Central memory CD4-positive, alpha-beta T cell (primary cell): ENCODE measurements around the gene MARVELD1.
A peak's percentile ranks its signal among the peaks of the same experiment; 100 is the strongest.

Source experiments
- DNase-seq: peaks from one replicate; pipeline ENCODE4 v3.0.0; 2022

MARVELD1 gene

GRCh38 chr10:97723001-97723400, 9.5 kb downstream of the MARVELD1 start:
- no peak for DNase-seq

- DNase-seq = no peak
These were observed 10.9 kb downstream of the MARVELD1 start for GRCh38 chr10:97724341-97724941.

DNA sequence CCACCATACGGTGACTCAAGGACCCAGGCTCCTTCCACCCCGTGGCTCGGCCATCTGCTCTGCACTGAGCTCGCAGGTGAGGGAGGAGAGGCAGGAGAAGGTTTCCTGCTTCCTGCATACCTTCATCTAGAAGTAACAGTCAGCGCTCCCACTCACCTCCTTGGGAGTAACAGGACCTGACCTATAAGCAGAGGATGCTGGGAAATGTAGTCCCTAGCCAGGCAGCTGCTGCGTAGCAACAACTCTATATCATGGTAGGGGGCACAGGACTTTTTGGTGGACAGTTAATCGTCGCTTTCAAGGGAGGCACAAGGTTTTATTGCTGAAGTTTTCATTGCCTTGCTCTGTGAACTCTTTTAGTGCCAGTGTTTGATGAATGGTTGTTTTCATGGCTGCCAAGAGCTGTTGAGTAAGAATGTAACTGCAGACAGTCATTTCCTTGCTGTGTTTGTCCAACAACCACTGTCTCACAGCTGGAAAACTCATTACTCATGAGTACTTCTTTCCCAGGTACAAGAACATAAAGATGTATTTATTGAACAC, 13.2 kb downstream of the MARVELD1 start:
- no peak for DNase-seq

DNA sequence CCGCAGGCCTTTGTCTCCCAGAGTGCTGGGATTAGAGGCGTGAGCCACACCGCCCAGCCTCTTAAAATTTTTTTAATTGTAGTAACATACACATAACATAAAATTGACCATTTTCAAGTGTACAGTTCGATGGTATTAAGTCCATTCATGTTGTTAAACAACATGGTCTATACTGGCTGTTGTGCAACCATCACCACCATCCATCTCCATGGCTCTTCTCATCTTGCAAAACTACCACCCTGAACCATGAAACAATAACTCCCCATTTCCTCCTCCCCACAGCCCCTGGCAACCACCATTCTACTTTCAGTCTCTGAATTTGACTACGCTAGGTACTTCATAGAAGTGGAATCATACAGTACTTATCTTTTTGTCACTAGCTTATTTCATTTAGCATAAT, 15.5 kb downstream of the MARVELD1 start:
- no peak for DNase-seq

- peak; percentile 55 for DNase-seq
These were observed 18.0 kb downstream of the MARVELD1 start for GRCh38 chr10:97731346-97732051.

GRCh38 chr10:97732052-97732359, 18.5 kb downstream of the MARVELD1 start:
- no peak for DNase-seq

DNA sequence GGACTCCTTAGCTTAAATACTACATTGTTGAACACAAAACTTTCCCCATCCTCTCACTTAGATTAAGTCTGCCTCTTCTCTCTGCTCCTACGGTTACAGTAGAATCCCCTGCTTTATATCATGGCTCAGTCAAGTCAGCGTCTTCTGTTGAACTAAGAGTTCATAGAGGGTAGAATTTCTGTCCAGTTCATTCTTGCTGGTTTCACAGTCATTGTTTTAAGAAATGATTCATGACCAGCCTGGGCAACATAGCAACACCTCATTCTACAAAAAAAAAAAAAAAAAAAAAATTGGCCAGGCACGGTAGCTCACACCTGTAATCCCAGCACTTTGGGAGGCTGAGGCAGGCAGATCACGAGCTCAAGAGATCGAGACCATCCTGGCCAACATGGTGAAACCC, 19.7 kb downstream of the MARVELD1 start:
- DNase-seq = no peak

- no peak for DNase-seq
These were observed 20.5 kb downstream of the MARVELD1 start for GRCh38 chr10:97734021-97734420.

- no peak for DNase-seq
These were observed 22.9 kb downstream of the MARVELD1 start for GRCh38 chr10:97736403-97736901.

DNA sequence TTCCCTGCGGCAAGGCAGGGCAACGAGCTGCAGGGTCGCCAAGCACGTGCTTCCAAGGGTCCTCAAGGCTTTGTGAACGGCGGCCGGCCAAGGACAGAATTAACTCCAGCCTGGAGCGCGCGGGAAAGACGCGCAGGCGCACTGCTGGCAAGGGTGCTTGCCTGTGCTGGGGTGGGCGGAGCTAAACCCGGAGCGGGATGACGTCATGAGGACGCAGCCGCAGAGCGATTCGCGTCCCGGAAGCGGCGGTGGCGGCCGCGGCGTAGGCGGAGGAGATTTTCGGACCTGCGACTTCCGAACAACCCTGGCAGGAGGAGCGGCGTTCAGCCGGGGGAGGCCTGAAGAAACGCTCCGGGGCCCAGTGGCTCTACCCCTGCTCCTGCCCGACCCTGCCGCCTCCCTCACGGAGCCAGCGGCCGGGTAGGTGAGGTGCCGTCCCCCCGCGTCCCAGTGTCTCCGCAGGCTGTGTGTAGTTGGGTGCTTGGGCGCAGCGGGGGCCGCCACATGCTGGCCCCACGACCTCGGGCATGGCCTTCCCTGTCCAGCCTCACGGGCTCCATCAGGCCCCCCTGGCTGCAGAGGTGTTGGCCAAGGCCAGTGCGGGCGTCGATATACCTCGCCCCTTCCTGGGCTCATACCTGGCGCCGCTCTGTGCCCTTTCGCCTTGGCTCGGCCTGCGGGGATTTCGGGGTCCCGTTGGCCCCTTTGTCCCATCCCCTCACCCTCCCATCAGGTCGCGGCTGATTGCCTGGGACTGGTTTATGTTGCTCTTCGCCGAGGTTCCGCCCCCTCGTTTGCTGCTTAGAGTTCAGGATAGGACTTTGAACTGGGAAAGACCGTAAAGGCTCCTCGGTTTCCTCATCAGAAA, 23.6 kb downstream of the MARVELD1 start, which contains the start of gene ZFYVE27:
TSS of gene ZFYVE27 (plus strand) at position 227 of the 868 bp plus-strand sequence. CDS start 1,350 bp downstream, outside the sequence.
- DNase-seq = peak; percentile 92

GRCh38 chr10:97737770-97738265, 24.3 kb downstream of the MARVELD1 start:
- no peak for DNase-seq

DNA sequence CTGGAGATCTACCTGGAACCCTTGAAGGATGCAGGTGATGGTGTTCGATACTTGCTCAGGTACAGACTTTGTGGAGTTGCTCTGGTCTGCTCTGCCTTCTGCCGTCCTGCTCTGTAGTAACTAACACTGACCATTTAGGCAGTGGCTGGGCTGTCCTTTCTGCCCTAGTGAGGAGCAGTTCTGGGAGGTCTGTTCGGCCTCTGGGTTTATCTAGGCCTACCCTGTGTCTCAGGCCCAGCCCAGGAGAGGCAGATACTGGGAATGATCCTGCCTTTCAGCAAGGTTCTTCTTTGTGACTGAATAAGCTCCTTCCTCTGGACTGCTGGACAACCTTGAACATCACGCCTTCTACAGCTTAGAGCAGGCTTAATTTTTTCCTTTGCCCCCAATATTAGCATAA, 25.1 kb downstream of the MARVELD1 start:
- DNase-seq = no peak

- DNase-seq = no peak
These were observed 27.1 kb downstream of the MARVELD1 start for GRCh38 chr10:97740613-97741012.

DNA sequence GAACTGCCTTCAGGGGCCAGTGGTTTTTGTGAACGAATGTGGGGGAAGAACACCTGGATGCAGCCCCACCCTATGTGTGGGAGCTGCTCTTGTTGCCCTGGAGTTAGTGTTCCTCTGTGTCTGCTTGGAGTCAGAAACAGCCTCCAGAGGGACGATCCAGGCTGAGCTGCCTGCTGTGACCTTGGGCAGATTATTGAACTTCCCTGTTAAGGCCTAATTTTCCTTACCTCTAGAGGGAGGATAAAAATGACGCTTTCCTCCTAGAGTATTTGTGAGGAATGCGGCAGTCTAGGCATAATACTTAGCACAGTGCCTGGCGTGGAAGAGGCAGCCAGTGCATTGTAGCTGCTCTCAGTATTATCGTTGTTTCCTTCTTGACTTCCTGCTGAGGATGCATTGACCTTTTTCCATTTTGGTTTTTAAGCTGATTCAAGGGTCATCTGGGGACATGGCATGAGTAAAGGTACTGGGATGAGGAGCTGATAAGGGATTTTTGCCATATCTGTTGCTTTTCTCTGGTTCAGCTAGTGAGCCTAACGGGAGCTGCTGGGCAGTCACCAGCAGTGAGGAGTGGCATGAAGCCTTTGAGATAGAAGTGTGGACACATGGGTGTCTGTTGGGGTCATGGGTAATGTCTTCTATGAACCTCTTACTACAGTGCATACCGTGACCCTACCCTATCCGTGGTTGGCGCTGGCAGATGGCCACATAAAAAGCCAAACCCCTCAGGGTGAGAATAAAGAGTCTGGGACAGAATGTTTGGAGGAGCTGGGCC, 29.8 kb downstream of the MARVELD1 start:
- no peak for DNase-seq

DNA sequence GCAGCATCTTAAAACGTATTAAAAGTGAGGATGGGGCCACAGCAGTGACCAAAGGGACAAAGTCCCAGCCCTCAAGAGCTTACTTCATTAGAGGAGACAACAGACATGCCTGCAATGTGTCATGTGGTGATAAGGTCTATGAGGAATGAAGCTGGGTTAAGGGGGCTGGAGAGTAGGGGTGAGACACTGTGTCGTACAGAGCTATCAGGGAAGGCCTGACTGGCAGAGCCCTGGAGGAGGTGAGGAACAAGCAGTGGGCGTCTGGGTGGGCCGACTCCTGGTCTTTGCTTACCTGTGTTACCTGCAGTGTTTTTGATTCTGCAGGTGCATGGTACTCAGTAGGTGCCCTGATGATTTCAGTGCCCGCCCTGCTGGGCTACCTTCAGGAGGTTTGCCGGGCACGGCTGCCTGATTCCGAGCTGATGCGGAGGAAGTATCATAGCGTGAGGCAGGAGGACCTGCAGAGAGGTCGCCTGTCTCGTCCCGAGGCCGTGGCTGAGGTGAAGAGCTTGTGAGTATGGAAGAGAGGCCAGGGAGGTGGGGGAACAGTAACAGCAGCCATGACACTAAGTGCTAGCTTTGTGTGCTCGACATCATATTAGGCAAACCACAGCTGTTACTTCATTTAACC, 31.0 kb downstream of the MARVELD1 start:
- DNase-seq = no peak

- DNase-seq = no peak
These were observed 34.0 kb downstream of the MARVELD1 start for GRCh38 chr10:97747573-97747972.

DNA sequence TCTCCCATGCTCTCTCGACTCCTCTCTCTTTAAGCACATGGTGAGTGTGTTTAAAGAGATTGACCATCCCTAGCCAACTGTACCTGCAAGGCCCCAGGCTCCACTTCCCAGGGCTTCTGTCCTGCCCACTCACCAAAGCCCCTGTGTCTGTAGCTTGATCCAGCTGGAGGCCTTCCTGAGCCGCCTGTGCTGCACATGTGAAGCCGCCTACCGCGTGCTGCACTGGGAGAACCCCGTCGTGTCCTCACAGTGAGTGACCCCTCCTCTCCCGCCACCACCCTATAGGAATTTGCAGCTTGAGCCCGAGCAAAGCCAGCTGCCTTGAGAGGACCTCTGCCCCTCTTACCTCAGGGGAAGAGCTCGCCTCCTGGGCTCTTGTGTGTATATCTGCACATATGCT, 34.6 kb downstream of the MARVELD1 start:
- no peak for DNase-seq

- no peak for DNase-seq
These were observed 39.4 kb downstream of the MARVELD1 start for GRCh38 chr10:97752956-97753355.

DNA sequence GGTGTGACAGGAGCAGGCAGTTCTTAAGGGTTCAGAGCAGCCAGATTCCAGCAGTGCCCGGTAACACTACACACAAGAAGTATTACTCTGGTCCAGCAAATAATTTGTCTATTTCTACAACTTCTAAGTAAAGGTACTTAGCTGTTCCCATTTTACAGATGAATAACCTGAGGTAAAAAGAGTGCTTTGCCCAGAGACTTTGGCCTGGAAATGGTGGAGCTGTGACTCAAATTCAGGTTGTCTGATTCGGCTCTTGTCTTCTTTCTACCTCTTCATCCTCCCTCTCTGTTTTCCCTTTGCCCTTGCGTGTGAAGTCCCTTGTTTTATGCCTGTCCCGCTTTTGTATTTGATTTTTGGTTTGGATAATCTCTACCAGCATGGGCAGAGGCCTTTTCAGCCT, 41.2 kb downstream of the MARVELD1 start:
- DNase-seq = no peak

- DNase-seq = no peak
These were observed 42.2 kb downstream of the MARVELD1 start for GRCh38 chr10:97755718-97756117.

- DNase-seq = no peak
These were observed 43.9 kb downstream of the MARVELD1 start for GRCh38 chr10:97757471-97757870.
